D721Med (cell line): ENCODE data around the gene EVI2B.

Source experiments
- DNase-seq: peaks from one replicate; pipeline ENCODE4 v3.0.0; 2011; ENCODE audit warnings: low spot score; ENCODE audit not compliant: insufficient read length
- FAIRE-seq: peaks from 2 replicates; lab custom pipeline; 2011; peaks lifted over from hg19 to GRCh38; lab: Jason Lieb, UNC
- CTCF ChIP-seq: IDR thresholded peaks from 2 replicates; pipeline ENCODE4 v1.5.1; 2012; ENCODE audit warnings: mild to moderate bottlenecking, control low read depth; ENCODE audit not compliant: insufficient read depth; ENCODE audit errors: missing control alignments

The EVI2B gene

DNA sequence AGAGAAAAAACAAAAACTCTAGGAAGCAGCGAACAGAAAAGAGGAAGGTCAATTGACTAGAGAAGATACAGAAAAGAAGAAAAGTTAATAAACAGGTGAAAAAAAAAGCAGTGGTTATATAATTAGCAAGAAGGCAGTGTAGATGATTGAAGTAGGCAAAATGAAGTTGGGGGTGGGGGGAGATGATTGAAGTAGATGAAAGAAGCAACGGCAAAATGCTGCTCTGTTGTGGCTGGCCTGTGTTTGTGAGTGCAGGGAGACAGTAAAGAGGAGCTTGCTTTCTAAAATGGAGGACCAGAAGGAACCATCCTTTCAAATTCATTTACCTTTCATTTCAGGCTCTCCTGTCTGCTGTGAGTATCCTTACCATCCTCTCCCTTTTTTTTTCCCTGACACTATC is 3.6 kb downstream of the EVI2B start:
- FAIRE-seq (no peak), DNase-seq (no peak)
- no peak for TF ChIP-seq CTCF

DNA sequence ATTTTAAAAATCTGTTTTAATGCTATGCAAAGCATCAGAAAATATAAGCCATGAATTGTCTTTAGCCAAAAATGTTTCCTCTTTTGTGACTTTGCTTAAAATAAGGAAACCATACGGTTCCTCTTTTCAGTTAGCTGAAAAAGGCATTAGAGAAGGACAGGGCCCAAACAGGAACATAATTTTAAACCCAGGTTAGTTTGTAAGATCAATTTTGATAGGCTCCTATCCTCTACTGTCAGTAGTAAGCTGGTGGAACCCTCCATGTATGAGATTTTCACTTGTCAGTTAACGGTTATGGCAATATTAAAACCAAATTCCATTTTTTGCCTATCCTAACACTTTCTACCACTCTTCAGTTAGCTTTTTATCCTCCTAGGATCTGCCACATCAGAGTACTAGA is 4.3 kb downstream of the EVI2B start:
- DNase-seq = no peak
- no peak for FAIRE-seq
- TF ChIP-seq CTCF = no peak

DNA sequence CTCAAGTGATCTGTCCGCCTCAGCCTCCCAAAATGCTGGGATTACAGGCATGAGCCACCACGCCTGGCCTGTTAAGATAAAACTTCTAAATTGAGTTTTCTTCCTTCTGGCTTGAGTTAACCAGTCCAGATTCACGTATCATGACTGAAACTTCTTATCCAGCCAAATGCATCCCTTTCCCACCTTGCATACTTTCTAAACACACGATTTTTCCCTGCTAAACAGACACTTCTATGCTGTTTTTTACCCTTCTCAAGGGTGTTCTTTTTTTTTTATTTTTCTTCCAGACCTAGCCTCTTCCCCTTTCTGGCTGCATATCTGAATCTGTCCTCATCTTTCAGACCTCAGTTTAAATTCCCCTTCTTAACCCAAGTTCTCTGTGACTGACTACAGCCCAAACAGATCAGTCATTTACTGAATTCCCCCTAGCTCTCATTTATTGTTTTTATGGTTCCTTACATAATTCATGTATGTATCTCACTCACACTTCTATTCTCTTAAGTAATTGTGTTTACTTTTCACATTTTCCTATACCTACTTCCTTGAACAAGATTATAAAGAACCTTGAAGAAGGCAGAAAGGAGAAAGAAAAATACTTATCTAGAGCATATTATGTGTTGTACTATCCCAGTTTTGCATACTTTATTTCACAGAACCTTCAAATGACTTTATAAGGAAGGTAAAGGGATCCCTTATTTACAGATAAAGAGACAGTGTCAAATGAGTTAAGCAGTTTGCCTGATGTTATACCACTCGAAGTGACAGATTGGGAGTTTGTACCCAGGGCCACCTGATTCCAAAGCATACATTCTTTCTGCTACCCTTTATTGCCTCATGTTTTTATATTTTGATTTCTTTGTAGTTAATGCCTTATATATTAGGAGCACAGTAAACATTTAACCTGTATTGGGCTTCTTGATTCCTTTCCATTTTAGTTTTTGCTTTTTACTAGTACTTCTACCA is 5.2 kb downstream of the EVI2B start:
- no peak for TF ChIP-seq CTCF
- DNase-seq (no peak), FAIRE-seq (no peak)

- DNase-seq = no peak
- no peak for FAIRE-seq
- TF ChIP-seq CTCF = no peak
Measured at GRCh38 chr17:31307640-31308039, 6.2 kb downstream of the EVI2B start.

- DNase-seq = no peak
- TF ChIP-seq CTCF = no peak
- no peak for FAIRE-seq
Measured at GRCh38 chr17:31299624-31300023, 14.2 kb downstream of the EVI2B start.

- no peak for TF ChIP-seq CTCF
- DNase-seq = no peak
- no peak for FAIRE-seq
Measured at GRCh38 chr17:31297090-31297489, 16.8 kb downstream of the EVI2B start, which contains the start of gene OMG. Gene OMG (minus strand): TSS chr17:31297239. CDS start chr17:31296331, 908 bp downstream.

- TF ChIP-seq CTCF = no peak
- no peak for DNase-seq
- FAIRE-seq = no peak
Measured at GRCh38 chr17:31296142-31296541, 17.7 kb downstream of the EVI2B start.
